Skeletal muscle satellite cell (primary cell): ENCODE results near the gene ADAMTS14.

Experiments used
- H3K27me3 ChIP-seq: 2 replicates; pipeline ENCODE4 v1.7.0; 2013; ENCODE audit warnings: low read length; ENCODE audit not compliant: control insufficient read depth, insufficient read depth
- H3K36me3 ChIP-seq: 2 replicates; pipeline ENCODE4 v1.7.0; 2013; ENCODE audit warnings: mild to moderate bottlenecking, control low read depth, low read length; ENCODE audit not compliant: insufficient read depth
- H3K4me1 ChIP-seq: 2 replicates; pipeline ENCODE4 v1.7.0; 2013; ENCODE audit warnings: low read length; ENCODE audit not compliant: control insufficient read depth, insufficient read depth
- H3K4me2 ChIP-seq: 2 replicates; pipeline ENCODE4 v1.7.0; 2013; ENCODE audit warnings: mild to moderate bottlenecking, low read length
- H3K4me3 ChIP-seq: 2 replicates; pipeline ENCODE4 v1.7.0; 2013; ENCODE audit warnings: low read length
- H3K9ac ChIP-seq: 2 replicates; pipeline ENCODE4 v1.7.0; 2013; ENCODE audit warnings: mild to moderate bottlenecking, low read depth, low read length, moderate library complexity
- H3K9me3 ChIP-seq: replicated peaks from 2 replicates; pipeline ENCODE4 v1.7.0; 2013; ENCODE audit warnings: mild to moderate bottlenecking, control low read depth, low read length

Gene ADAMTS14

GRCh38 chr10:70678757-70679489, 6.6 kb downstream of the ADAMTS14 start:
- Histone ChIP-seq H3K36me3 (no peaks in the 10 kb centered on the region), H3K4me3 (no peak overlapping the region), H3K27me3 (no peaks in the 10 kb centered on the region), H3K9ac (no peak overlapping the region), H3K4me1 (peaks cover 26% of the 10 kb centered on the region), H3K4me2 (no peak overlapping the region), H3K9me3 (no peaks in the 10 kb centered on the region)

- Histone ChIP-seq H3K9ac (no peak overlapping the region), H3K27me3 (no peaks in the 10 kb centered on the region), H3K9me3 (no peaks in the 10 kb centered on the region), H3K4me2 (no peak overlapping the region), H3K36me3 (no peaks in the 10 kb centered on the region), H3K4me3 (no peak overlapping the region), H3K4me1 (peaks cover 20% of the 10 kb centered on the region)
Measured at GRCh38 chr10:70679498-70679897, 7.2 kb downstream of the ADAMTS14 start.

GRCh38 chr10:70680899-70681730, 8.8 kb downstream of the ADAMTS14 start:
- H3K9me3 ChIP-seq: no peaks in the 10 kb centered on the region
- no peak overlapping the region for H3K4me2 ChIP-seq
- H3K27me3 ChIP-seq: no peaks in the 10 kb centered on the region
- no peak overlapping the region for H3K9ac ChIP-seq
- peaks cover 8% of the 10 kb centered on the region for H3K4me1 ChIP-seq
- no peak overlapping the region for H3K4me3 ChIP-seq
- H3K36me3 ChIP-seq: no peaks in the 10 kb centered on the region

GRCh38 chr10:70681731-70682005, 9.4 kb downstream of the ADAMTS14 start:
- Histone ChIP-seq H3K4me1 (peaks cover 8% of the 10 kb centered on the region), H3K9me3 (no peaks in the 10 kb centered on the region), H3K27me3 (no peaks in the 10 kb centered on the region), H3K4me3 (no peak overlapping the region), H3K4me2 (no peak overlapping the region), H3K9ac (no peak overlapping the region), H3K36me3 (no peaks in the 10 kb centered on the region)

GRCh38 chr10:70682920-70683600, 10.8 kb downstream of the ADAMTS14 start:
- no peaks in the 10 kb centered on the region for H3K9me3 ChIP-seq
- no peaks in the 10 kb centered on the region for H3K27me3 ChIP-seq
- no peak overlapping the region for H3K4me3 ChIP-seq
- no peak overlapping the region for H3K9ac ChIP-seq
- no peak overlapping the region for H3K4me2 ChIP-seq
- H3K36me3 ChIP-seq: no peaks in the 10 kb centered on the region
- peaks cover 8% of the 10 kb centered on the region for H3K4me1 ChIP-seq

- peaks cover 8% of the 10 kb centered on the region for H3K4me1 ChIP-seq
- no peaks in the 10 kb centered on the region for H3K9me3 ChIP-seq
- H3K4me3 ChIP-seq: no peak overlapping the region
- no peaks in the 10 kb centered on the region for H3K36me3 ChIP-seq
- no peak overlapping the region for H3K9ac ChIP-seq
- H3K27me3 ChIP-seq: no peaks in the 10 kb centered on the region
- H3K4me2 ChIP-seq: no peak overlapping the region
Measured at GRCh38 chr10:70683601-70683934, 11.3 kb downstream of the ADAMTS14 start.

- Histone ChIP-seq H3K4me1 (peaks cover 8% of the 10 kb centered on the region), H3K27me3 (no peaks in the 10 kb centered on the region), H3K4me2 (no peak overlapping the region), H3K4me3 (no peak overlapping the region), H3K9ac (no peak overlapping the region), H3K36me3 (no peaks in the 10 kb centered on the region), H3K9me3 (no peaks in the 10 kb centered on the region)
Measured at GRCh38 chr10:70683940-70684339, 11.6 kb downstream of the ADAMTS14 start.

GRCh38 chr10:70684374-70684773, 12.1 kb downstream of the ADAMTS14 start:
- Histone ChIP-seq H3K4me1 (peaks cover 5% of the 10 kb centered on the region), H3K9ac (no peak overlapping the region), H3K27me3 (no peaks in the 10 kb centered on the region), H3K36me3 (no peaks in the 10 kb centered on the region), H3K4me3 (no peak overlapping the region), H3K4me2 (no peak overlapping the region), H3K9me3 (no peaks in the 10 kb centered on the region)

GRCh38 chr10:70684839-70685454, 12.6 kb downstream of the ADAMTS14 start:
- Histone ChIP-seq H3K9ac (no peak overlapping the region), H3K4me1 (no peaks in the 10 kb centered on the region), H3K36me3 (no peaks in the 10 kb centered on the region), H3K27me3 (no peaks in the 10 kb centered on the region), H3K4me3 (no peak overlapping the region), H3K4me2 (no peak overlapping the region), H3K9me3 (no peaks in the 10 kb centered on the region)

GRCh38 chr10:70685455-70685911, 13.2 kb downstream of the ADAMTS14 start:
- Histone ChIP-seq H3K9ac (no peak overlapping the region), H3K4me3 (no peak overlapping the region), H3K9me3 (no peaks in the 10 kb centered on the region), H3K4me1 (no peaks in the 10 kb centered on the region), H3K27me3 (no peaks in the 10 kb centered on the region), H3K4me2 (no peak overlapping the region), H3K36me3 (no peaks in the 10 kb centered on the region)

- Histone ChIP-seq H3K9ac (no peak overlapping the region), H3K4me1 (no peaks in the 10 kb centered on the region), H3K4me2 (no peak overlapping the region), H3K36me3 (no peaks in the 10 kb centered on the region), H3K27me3 (no peaks in the 10 kb centered on the region), H3K4me3 (no peak overlapping the region), H3K9me3 (no peaks in the 10 kb centered on the region)
Measured at GRCh38 chr10:70688828-70689227, 16.5 kb downstream of the ADAMTS14 start.
